Stimulated activated CD8-positive, alpha-beta memory T cell treated with anti-CD3 and anti-CD28 coated beads, Interleukin-15, amount 100 ng/mL, for 1 hour (primary cell): ENCODE measurements around the gene PEAK3.

Experiments
- DNase-seq: peaks from one replicate; pipeline ENCODE4 v3.0.0-alpha.2; 2020; ENCODE audit warnings: low read depth

PEAK3 gene

DNA sequence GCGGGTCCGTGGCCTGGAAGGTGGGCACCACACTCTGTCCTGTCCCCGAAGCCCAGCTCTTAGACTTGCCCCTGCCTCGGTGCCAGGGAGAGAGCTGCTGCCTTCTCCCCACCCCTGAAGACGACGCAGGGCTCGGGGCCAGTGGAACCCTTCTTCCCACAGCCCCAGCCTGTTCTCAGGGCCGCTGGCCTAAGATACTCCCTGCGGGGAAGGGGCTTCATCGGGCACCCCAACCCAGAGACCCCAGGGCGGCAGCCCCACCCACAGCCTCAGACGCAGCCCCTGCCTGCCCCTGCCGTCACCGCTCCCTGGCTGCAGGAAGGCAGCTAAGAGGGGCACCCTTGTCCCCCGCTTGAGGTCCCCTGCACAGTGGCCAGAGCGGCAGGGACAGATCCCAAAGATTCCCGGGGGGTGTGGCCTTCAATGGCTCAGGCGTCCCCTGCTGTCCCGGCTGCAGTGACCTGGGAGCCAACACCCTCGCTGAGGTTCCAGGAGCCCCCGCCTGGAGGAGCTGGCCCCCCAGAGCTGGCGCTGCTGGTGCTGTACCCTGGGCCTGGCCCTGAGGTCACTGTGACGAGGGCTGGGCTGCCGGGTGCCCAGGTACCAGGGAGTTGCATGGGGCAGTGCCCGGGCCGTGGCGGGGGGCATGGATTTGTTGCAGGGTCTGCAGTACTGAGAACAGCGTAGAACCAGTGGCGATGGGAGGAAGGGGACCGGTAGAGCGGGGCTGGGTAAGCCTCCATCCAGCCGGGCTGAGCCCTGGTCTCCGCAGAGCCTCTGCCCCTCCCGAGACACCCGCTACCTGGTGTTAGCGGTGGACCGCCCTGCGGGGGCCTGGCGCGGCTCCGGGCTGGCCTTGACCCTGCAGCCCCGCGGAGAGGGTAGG lies 31.9 kb downstream of the PEAK3 start:
- no peak for DNase-seq

- DNase-seq = no peak
These were observed 32.7 kb downstream of the PEAK3 start, which contains the start of gene AMH for GRCh38 chr19:2249010-2249866. TSS of gene AMH (plus strand) at chr19:2249323. CDS start at chr19:2249333, 10 bp downstream.

- DNase-seq = no peak
These were observed 33.6 kb downstream of the PEAK3 start for GRCh38 chr19:2248136-2249009.

DNA sequence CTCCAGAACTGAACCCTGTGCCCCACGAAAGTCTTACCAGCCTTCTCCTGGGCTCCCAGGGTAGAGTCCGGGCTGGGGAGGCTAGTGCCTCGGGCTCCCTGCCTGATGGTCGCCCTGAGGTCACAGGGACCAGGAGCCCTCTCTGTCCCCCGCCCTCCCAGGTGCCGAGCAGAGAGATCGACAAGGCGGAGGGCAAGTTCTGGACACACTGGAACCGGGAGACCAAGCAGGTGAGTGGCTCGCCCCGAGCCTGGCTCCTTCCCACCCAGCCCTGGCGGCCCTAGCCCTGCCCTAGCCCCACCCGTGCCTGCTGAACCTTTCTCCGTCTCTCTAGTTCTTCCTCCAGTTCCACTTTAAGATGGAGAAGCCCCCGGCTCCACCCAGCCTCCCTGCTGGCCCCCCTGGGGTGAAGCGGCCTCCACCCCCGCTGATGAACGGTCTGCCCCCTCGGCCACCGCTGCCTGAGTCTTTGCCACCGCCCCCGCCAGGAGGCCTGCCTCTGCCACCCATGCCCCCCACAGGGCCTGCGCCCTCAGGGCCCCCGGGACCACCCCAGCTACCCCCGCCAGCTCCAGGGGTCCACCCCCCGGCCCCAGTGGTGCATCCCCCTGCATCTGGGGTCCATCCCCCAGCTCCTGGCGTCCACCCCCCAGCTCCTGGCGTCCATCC lies 34.4 kb downstream of the PEAK3 start:
- no peak for DNase-seq

DNA sequence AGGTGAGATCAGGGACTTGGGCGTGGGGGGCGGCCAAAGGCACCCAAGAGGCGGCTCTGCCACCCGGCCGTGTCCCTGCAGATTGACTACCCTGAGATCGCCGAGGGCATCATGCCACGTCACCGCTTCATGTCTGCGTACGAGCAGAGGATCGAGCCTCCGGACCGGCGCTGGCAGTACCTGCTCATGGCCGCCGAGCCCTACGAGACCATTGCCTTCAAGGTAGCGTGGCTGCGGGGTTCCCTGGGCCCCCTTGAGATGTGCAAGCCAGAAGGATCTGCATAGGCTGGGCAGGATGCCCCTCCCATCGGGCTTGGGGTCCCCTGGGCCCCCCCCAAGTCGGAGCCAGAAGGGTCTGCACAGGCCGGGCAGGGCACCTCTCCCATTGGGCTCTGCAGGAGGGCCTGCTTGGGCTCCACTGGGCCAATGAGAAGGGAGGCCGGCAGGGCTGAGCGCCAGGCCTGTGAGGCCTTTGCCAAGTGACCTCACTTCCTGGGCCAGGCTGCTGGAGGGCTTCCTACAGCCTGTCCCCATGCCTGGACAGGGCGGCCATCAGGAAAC lies 35.1 kb downstream of the PEAK3 start:
- DNase-seq = no peak

DNA sequence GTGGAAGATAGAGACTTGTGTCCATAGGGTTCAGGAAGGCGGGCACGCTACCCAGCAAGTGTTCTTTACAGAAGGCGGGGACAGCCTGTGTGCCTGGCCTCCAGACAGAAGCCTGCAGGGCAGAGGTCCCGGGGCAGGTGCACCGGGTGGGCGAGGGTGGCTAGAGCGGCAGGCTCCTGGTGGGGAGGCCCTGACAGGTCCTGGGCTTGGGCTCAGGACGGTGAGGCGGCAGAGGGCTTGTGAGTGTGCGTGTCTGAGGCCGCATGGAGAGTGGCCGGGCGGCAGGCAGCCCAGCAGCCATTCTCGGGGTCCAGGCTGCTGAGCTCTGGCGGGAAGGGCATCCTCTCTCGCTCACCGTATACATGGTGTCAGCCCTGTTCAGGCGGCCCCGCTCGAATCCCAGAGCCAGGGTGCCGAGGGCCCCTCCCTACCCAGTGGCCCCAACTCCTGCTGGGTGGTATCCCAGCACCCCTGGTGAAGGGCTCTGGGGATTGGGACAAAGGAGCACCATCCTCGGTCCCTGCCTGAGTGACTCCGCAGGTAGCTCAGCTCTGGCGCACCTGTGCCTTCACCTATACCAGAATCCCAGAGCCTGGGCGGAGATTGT lies 35.9 kb downstream of the PEAK3 start:
- no peak for DNase-seq

- no peak for DNase-seq
These were observed 36.7 kb downstream of the PEAK3 start for GRCh38 chr19:2245273-2245672.

DNA sequence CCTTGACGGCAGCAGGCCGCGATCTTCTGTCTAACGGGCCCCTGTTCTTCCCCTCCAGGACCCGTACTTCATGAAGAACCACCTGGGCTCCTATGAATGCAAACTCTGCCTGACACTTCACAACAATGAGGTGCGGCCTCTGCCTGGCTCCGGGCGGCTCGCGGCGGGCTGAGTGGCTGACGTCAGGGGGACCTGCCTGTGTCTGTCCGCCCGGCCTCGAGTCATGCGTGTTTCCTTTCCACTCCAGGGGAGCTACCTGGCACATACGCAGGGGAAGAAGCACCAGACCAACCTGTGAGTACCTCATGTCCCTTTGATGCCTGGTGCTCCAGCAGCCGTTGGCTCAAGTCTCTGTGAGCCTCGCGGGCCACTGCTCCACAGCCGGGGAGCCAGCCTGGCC lies 37.5 kb downstream of the PEAK3 start:
- DNase-seq = no peak

DNA sequence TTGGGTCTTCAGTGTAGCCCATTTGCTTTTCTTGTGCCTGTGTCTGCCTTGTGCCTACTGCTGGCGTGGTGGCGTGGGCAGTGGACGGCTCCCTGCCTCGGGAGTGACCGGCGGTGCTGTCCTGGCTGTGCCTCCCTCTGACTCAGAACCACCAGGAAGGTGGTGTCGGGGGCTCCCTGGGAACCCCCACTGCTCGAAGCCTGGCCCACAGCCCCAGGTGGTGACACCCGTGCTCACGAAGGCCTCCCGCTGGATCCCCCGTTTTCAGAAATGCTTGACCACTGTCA lies 37.9 kb downstream of the PEAK3 start:
- DNase-seq = no peak

DNA sequence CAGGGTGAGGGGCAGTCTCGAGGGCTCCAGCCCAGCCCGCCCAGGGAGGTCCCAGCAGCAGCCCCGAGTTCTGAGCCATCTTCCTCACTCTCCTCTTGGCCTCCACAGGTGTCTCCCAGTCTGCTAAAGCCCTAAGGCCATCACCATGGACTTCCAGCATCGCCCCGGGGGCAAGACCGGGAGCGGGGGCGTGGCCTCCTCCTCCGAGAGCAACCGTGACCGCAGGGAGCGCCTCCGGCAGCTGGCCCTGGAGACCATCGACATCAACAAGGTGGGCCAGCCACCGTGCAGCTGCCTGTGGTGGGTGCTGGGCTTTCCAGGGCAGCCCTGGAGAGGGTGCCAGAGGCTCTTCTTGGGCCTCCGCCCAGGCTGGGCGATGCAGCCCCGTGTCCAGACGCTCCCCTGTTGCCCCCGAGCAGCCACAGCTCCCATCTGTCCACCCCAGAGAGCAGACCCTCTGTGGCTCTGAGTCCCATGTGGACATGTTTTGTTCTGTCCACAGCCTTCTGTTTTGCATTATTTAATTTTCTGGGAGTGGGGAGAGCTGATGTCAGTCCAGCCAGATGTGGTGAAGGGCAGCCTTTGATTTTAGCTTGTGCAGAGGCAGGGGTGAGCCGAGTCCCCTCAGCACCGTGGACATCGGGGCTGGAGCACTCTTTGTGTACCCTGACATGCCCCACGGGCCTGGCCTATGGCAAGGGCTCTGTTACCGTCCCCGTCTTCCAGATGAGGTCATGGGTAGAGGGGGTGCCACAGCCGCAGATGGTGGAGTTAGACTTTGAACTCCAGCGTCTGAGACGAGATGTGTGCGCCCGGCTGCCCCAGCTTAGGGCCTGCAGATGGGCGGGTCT lies 38.5 kb downstream of the PEAK3 start:
- no peak for DNase-seq

DNA sequence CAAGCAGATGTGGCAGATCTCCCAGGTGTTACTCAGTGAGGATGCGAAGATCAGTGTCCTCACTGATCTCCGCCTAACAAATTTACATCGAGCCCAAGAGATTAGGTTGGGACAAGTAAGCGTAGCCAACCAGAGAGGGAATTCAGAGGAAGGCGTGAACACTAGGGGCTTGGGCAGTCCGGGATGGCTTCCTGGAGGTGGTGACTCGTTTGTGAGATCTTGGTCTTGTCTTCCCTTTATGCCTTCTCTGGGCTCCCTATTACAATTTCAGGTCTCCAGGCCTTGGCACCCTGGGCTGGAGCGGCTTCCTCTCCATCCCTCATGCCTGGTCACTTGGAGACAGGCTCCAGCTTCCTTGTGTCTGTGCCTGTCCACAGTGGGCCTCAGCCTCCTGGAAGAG lies 39.2 kb downstream of the PEAK3 start:
- DNase-seq = no peak

DNA sequence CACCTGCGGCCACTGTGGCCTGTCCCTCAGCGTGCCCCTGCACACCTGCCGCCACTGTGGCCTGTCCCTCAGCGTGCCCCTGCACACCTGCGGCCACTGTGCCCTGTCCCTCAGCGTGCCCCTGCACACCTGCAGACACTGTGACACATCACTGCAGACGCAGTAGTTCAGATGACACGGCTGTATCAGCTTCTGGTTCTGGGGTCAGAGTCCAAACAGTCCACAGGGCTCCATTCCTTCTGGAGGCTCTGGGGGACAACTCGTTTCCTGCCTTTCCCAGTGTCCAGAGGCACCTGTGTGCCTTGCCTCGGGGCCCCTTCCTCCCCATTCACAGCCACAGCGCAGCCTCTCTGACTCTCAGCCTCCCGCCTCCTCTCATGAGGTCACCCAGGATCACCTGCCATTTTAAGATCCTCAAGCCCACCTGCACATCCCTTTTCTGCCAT lies 39.9 kb downstream of the PEAK3 start:
- no peak for DNase-seq

- DNase-seq = no peak
These were observed 40.9 kb downstream of the PEAK3 start for GRCh38 chr19:2240881-2241760.

GRCh38 chr19:2239771-2240770 lies 41.9 kb downstream of the PEAK3 start:
- no peak for DNase-seq

DNA sequence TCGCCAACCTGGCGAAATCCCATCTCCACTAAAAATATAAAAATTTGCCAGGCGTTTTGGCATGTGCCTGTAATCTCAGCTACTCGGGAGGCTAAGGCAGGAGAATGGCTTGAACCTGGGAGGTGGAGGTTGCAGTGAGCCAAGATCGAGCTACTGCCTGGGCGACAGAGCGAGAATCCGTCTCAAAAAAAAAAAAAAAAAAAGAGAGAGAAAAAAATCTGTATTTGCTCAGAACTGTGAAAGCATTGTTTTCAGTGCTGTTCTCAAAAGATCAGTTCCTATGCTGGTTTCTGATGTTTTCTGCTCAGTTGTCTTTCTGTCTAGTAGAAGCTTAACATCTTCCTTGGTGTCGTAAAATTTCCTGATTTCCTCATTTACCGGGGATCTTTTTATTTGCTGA lies 42.8 kb downstream of the PEAK3 start:
- DNase-seq = no peak

DNA sequence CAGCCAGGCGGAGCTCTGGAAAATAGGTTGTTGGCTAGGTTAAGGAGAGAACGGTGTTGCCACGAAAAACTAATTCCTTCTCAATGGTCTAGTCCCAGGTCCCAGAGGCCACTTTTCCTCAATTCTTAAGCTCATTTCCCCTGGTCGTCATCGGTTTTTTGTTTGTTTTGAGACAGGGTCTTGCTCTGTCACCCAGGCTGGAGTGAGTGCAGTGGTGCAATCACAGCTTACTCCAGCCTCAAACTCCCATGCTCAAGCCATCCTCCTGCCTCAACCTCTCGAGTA lies 44.2 kb downstream of the PEAK3 start:
- no peak for DNase-seq

DNA sequence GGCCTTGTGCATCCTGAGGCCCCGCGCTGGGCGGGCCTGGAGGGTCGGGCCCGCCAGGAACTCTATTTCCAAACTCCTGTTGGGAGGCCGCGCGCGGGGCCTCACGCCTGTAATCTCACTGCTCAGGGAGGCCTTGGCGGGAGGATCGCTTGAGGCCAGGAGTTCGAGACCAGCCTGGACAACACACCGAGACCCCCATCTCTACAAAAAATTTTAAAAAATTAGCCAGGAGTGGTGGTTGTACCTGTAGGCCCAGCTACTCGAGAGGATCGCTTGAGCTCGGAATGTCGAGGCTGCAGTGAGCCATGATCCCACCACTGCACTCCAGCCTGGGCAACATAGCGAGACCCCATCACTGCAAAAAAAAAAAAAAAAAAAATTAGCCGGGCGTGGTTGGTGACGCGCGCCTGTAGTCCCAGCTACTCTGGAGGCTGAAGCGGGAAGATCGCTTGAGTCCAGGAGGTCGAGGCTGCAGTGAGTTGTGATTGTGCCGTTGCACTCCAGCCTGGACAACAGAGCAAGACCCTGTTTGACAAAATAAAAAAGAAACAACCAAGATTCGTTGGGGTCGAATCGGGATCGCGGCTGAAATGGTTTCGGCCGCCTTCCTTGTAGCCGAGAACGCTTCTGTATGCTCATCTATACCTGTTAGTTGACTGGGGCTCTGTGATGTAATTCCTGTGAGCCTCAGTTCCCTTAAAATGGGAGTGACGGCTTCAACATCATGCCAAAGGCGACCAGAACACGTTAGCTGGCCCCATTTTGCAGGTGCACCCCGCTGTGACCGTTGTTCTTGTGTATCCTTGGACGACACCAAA lies 44.7 kb downstream of the PEAK3 start:
- no peak for DNase-seq
